ENCODE data around the gene TMEM184C.

Gene TMEM184C

GRCh38 chr4:147674073-147674472 lies 56.9 kb downstream of the TMEM184C start:
- no peak for DNase-seq

GRCh38 chr4:147674496-147674895 lies 57.3 kb downstream of the TMEM184C start:
- DNase-seq: no peak

DNA sequence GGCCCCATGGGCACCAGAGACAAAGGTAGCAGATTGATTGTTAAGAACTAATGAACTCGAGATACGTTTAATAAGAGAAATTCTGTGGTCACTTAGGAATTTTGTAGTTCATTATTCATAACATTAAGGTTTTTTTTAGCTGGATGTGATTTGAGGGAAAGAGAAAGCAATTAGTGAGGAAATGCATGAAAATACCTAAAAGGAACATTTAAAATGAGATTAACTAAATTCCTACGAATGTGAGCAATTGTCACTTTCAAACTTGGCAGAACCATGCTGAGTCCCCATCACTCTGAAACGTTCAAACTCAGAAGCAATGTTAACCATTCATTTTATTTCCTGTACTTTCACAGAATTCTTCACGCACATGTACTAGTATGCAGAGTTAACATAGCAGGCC lies 60.9 kb downstream of the TMEM184C start:
- no peak for DNase-seq

DNA sequence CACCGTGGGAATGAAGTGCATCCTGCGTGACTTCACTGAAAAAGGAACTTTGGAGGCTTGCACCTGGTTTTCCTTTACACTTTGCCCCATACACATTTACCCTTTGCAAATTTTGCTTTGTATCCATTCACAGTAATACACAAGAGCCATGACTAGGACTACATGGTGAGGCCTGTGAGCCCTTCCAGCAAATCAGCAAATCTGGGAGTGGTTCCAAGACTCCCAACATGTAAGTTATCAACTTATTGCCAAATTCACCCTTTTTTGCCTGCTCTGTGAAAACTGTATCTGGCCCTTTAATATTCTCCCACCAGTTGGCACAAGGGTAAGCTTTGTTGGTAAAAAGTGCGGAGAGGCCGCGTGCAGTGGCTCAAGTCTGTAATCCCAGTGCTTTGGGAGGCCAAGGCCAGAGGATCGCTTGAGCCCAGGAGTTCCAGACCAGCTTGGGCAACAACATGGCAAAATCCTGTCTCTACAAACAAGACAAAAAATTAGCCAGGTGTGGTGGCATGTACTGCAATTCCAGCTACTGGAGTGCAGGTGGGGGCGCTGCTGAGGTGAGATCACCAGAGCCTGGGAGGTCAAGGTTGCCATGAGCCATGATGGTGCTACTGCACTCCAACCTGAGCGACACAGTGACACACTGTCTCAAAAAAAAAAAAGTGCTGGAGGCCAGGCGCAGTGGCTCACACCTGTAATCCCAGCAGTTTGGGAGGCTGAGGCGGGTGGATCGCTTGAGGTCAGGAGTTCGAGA lies 61.8 kb downstream of the TMEM184C start:
- no peak for DNase-seq

DNA sequence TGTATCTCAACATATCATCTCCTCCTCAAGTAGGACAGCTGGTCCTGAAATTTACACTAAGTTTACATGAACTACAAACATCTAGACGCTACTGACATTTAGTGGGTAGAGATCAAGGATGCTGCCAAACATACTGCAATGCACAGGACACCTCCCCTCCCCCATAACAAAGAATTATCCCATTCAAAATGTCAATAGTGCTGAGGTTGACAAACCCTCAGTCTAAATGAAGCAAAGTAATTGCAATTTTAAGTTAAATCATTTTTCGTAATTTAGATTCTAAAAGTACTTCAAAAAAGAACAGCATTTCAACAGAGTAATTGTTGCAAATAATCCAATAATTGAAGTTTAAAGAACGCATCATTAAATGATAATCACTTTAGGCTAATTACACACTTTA lies 65.6 kb downstream of the TMEM184C start:
- no peak for DNase-seq

GRCh38 chr4:147683188-147683591 lies 66.0 kb downstream of the TMEM184C start:
- DNase-seq: no peak

GRCh38 chr4:147683717-147684700 lies 66.8 kb downstream of the TMEM184C start, which contains the start of gene PRMT9:
Gene PRMT9 (minus strand): TSS chr4:147684163. CDS start chr4:147683987, 176 bp downstream.
- peak; percentile 21 for DNase-seq

DNA sequence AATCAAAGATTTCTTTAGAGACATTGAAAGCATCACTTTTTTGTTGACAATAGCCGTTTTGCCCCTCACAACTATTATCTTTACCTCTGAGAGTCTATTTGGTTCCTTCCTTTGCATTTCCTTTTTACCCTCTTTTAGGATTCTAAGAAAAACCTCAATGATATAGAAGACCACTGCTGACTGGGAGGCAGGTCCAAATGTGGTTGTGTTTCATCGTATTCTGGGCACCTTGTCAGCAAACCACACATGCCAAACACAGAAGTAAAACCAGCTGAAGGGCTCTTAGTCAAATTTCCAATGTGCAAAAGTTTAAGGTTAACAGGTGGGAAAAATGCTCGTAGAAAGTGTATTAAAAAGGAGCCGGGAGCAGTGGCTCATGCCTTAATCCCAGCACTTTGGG lies 71.9 kb downstream of the TMEM184C start:
- DNase-seq: no peak

DNA sequence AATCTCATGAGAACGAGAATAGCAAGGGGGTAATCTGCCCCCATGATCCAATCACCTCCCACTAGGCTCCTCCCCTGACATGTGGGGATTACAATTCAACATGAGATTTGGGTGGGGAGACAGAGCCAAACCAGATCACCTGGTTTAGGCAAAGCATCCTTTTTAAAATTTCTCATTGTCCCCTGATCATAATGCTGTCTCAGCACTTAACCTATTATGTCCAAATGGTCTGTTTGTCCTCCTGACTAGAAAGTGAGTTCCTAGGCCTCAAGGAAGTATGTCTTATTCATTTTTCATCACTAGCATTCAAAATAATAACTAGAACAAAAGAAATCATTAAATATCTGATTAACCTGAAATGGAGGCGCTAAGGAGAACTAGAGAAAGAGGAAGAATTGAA lies 74.6 kb downstream of the TMEM184C start:
- no peak for DNase-seq

DNA sequence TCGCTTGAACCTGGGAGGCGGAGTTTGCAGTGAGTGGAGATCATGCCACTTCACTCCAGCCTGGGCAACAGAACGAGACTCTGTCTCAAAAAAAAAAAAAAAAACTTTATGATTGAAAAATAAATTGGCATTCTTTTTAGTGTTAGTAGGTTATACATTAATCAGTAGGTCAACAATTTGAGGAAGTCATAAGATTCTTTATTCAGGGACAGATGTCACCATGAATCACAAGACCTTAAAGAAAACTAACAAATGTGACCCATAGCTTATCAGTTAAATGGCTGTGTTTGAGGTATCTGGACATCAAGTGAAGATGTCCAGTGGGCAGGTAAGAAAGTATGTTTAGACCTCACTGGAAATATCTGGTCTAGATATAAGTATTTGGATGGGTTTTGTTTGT lies 76.0 kb downstream of the TMEM184C start:
- DNase-seq: no peak

GRCh38 chr4:147696866-147697265 lies 79.7 kb downstream of the TMEM184C start:
- DNase-seq: no peak

- DNase-seq: no peak
Measured at GRCh38 chr4:147704846-147705245, 87.6 kb downstream of the TMEM184C start.

- no peak for DNase-seq
Measured at GRCh38 chr4:147707892-147708672, 90.9 kb downstream of the TMEM184C start.

GRCh38 chr4:147709999-147710398 lies 92.8 kb downstream of the TMEM184C start:
- DNase-seq: no peak

DNA sequence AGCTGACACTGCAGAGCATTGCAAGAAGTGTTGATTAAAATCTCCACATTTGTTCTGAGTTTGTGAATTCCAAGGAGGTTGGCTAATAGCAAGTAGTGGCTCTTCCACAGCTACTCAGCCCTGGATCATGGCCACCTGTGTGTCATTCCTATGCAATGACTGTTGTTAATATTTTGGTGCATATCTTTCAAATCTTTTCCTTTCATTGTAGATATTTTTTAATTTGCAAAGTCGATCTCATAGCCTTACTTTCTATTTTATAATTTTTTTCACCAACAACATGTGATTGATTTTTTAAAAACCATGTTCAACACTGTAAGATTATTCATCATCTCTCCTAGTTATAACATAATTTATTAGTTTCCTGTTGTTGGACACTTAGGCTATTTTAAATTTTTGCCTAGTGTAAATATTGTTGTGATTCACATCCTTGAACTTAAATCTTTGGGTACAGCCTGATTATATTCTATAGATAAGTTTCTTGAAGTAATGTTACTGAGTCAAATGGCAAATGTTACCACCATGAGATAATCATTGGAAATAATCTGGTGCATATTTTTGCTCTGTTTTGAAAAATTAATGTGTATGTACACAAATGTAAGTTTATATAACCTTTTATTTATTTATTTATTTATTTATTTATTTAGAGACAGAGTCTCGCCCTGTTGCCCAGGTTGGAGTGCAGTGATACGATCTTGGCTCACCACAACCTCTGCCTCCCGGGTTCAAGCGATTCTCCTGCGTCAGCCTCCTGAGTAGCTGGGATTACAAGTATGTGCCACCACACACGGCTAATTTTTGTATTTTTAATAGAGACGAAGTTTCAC lies 97.6 kb downstream of the TMEM184C start:
- DNase-seq: no peak

- DNase-seq: no peak
Measured at GRCh38 chr4:147717878-147718277, 100.7 kb downstream of the TMEM184C start.
